H9 (cell line): Measurements from ENCODE around the gene CAPN12. TPM values are rescaled to one million over a fixed set of nuclear protein-coding genes. Genes with fewer than 3 reads are reported as not detected.

ENCODE experiments used
- DNase-seq: peaks from one replicate; pipeline ENCODE4 v3.0.0-alpha.2; 2017
- H2AFZ ChIP-seq: one replicate; pipeline ENCODE4 v1.6.1; 2013; ENCODE audit warnings: mild to moderate bottlenecking, low read length, control low read depth, moderate library complexity
- H2AK5ac ChIP-seq: 2 replicates; pipeline ENCODE4 v1.6.1; 2013; ENCODE audit warnings: low read length, control low read depth, mixed read lengths; ENCODE audit not compliant: insufficient read length
- H2BK120ac ChIP-seq: one replicate; pipeline ENCODE4 v1.6.1; 2013; ENCODE audit warnings: low read depth, mild to moderate bottlenecking, low read length, control low read depth, inconsistent platforms; ENCODE audit not compliant: poor library complexity, severe bottlenecking
- H2BK12ac ChIP-seq: 2 replicates; pipeline ENCODE4 v1.6.1; 2013; ENCODE audit warnings: low read length, control low read depth, mixed read lengths, low read depth; ENCODE audit not compliant: insufficient read length
- H2BK15ac ChIP-seq: 2 replicates; pipeline ENCODE4 v1.6.1; 2013; ENCODE audit warnings: low read depth, low read length, control low read depth
- H2BK20ac ChIP-seq: one replicate; pipeline ENCODE4 v1.6.1; 2013; ENCODE audit warnings: low read depth, mild to moderate bottlenecking, low read length, control low read depth, inconsistent platforms; ENCODE audit not compliant: poor library complexity, severe bottlenecking
- H2BK5ac ChIP-seq: 2 replicates; pipeline ENCODE4 v1.6.1; 2013; ENCODE audit warnings: low read length, control low read depth, mixed read lengths; ENCODE audit not compliant: insufficient read length
- H3K14ac ChIP-seq: 2 replicates; pipeline ENCODE4 v1.6.1; 2013; ENCODE audit warnings: low read length, control low read depth; ENCODE audit not compliant: insufficient read depth
- H3K18ac ChIP-seq: 2 replicates; pipeline ENCODE4 v1.6.1; 2013; ENCODE audit warnings: low read depth, mild to moderate bottlenecking, mixed read lengths, low read length, control low read depth; ENCODE audit not compliant: insufficient read length
- H3K23ac ChIP-seq: 2 replicates; pipeline ENCODE4 v1.6.1; 2013; ENCODE audit warnings: low read length, control low read depth, mixed read lengths, low read depth; ENCODE audit not compliant: insufficient read length
- H3K23me2 ChIP-seq: 2 replicates; pipeline ENCODE4 v1.6.1; 2013; ENCODE audit warnings: low read depth, mild to moderate bottlenecking, mixed read lengths, low read length, control low read depth; ENCODE audit not compliant: insufficient read length, poor library complexity, severe bottlenecking
- H3K27ac ChIP-seq: 2 replicates; pipeline ENCODE4 v1.5.1; 2013; ENCODE audit warnings: low read length, control low read depth, mixed read lengths, low read depth; ENCODE audit not compliant: insufficient read length
- H3K27me3 ChIP-seq: 2 replicates; pipeline ENCODE4 v1.6.1; 2013; ENCODE audit warnings: low read length, control low read depth, inconsistent platforms; ENCODE audit not compliant: insufficient read depth
- H3K4ac ChIP-seq: 2 replicates; pipeline ENCODE4 v1.6.1; 2013; ENCODE audit warnings: low read depth, mild to moderate bottlenecking, control low read depth, inconsistent platforms, low read length, moderate library complexity
- H3K4me1 ChIP-seq: 2 replicates; pipeline ENCODE4 v1.6.1; 2013; ENCODE audit warnings: low read length, control low read depth, inconsistent platforms; ENCODE audit not compliant: insufficient read depth
- H3K4me2 ChIP-seq: 2 replicates; pipeline ENCODE4 v1.6.1; 2013; ENCODE audit warnings: low read length, control low read depth, mixed read lengths; ENCODE audit not compliant: insufficient read length, insufficient read depth
- H3K56ac ChIP-seq: 2 replicates; pipeline ENCODE4 v1.6.1; 2013; ENCODE audit warnings: low read depth, mild to moderate bottlenecking, mixed read lengths, low read length, control low read depth; ENCODE audit not compliant: insufficient read length
- H3K79me1 ChIP-seq: 2 replicates; pipeline ENCODE4 v1.6.1; 2013; ENCODE audit warnings: low read depth, mild to moderate bottlenecking, moderate library complexity, low read length, control low read depth, inconsistent platforms; ENCODE audit not compliant: insufficient read depth, poor library complexity, severe bottlenecking
- H3K79me2 ChIP-seq: 2 replicates; pipeline ENCODE4 v1.6.1; 2013; ENCODE audit warnings: low read length, control low read depth, inconsistent platforms; ENCODE audit not compliant: insufficient read depth
- H3K9ac ChIP-seq: 2 replicates; pipeline ENCODE4 v1.6.1; 2013; ENCODE audit warnings: low read length, control low read depth, mixed read lengths; ENCODE audit not compliant: insufficient read length; ENCODE audit errors: extremely low read depth
- H3K9me3 ChIP-seq: one replicate; pipeline ENCODE4 v1.6.1; 2013; ENCODE audit warnings: low read depth, low read length, inconsistent platforms; ENCODE audit not compliant: control insufficient read depth
- H3T11ph ChIP-seq: one replicate; pipeline ENCODE4 v1.6.1; 2013; ENCODE audit warnings: mild to moderate bottlenecking, low read length, control low read depth, inconsistent platforms
- H4K20me1 ChIP-seq: one replicate; pipeline ENCODE4 v1.6.1; 2013; ENCODE audit not compliant: control insufficient read depth, insufficient read length, insufficient read depth
- H4K5ac ChIP-seq: 2 replicates; pipeline ENCODE4 v1.6.1; 2013; ENCODE audit warnings: low read depth, mild to moderate bottlenecking, mixed read lengths, low read length, control low read depth; ENCODE audit not compliant: insufficient read length
- H4K8ac ChIP-seq: replicated peaks from 2 replicates; pipeline ENCODE4 v1.6.1; 2013; ENCODE audit warnings: low read length, control low read depth, mixed read lengths, low read depth; ENCODE audit not compliant: insufficient read length
- H4K91ac ChIP-seq: 2 replicates; pipeline ENCODE4 v1.6.1; 2013; ENCODE audit warnings: low read depth, mild to moderate bottlenecking, moderate library complexity, mixed read lengths, low read length, control low read depth; ENCODE audit not compliant: insufficient read length
- H3K27ac Mint-ChIP-seq, 3 experiments: 2 replicates in 2 of 3; 3 replicates in 1 of 3; pipeline ENCODE4 v1.8.0; 2020 to 2021; ENCODE audit warnings: mixed read lengths in 3 of 3, mild to moderate bottlenecking in 1 of 3, moderate library complexity in 1 of 3
- H3K27me3 Mint-ChIP-seq: 2 replicates; pipeline ENCODE4 v1.8.0; 2021; ENCODE audit warnings: low read depth, mild to moderate bottlenecking, moderate library complexity, mixed read lengths
- H3K36me3 Mint-ChIP-seq, 3 experiments: 2 replicates in 2 of 3; 3 replicates in 1 of 3; pipeline ENCODE4 v1.8.0; 2020 to 2021; ENCODE audit warnings: low read depth in 3 of 3, mixed read lengths in 3 of 3; ENCODE audit not compliant: insufficient read depth in 1 of 3
- H3K4me1 Mint-ChIP-seq, 2 experiments: 2 replicates each; pipeline ENCODE4 v1.8.0; 2020; ENCODE audit warnings: mixed read lengths in 2 of 2
- H3K4me3 Mint-ChIP-seq, 2 experiments: 2 replicates in 1 of 2; 3 replicates in 1 of 2; pipeline ENCODE4 v1.8.0; 2020 to 2021; ENCODE audit warnings: mild to moderate bottlenecking in 2 of 2, mixed read lengths in 2 of 2, moderate library complexity in 1 of 2
- H3K9me3 Mint-ChIP-seq, 2 experiments: 2 replicates in 1 of 2; 3 replicates in 1 of 2; pipeline ENCODE4 v1.8.0; 2020; ENCODE audit warnings: mild to moderate bottlenecking in 2 of 2, mixed read lengths in 2 of 2, moderate library complexity in 1 of 2
- CTCF ChIP-seq: fragments of 200-600 bp; sonication (generic); conservative IDR thresholded peaks from 3 replicates; pipeline ENCODE4 v1.8.0; 2021; ENCODE audit warnings: antibody characterized with exemption, mild to moderate bottlenecking
- WGBS: extraction: QIAGEN DNeasy Blood & Tissue Kit; methylation state at CpG from one replicate; pipeline ENCODE4 v1.1.7; 2013; ENCODE audit warnings: missing lambda C conversion rate, low lambda C conversion rate, mixed read lengths; ENCODE audit not compliant: insufficient read length; ENCODE audit errors: extremely low coverage; 5-methylcytosine and 5-hydroxymethylcytosine counted together
- total RNA-seq: library from RNA; stranded (reverse); gene quantifications from 2 replicates; pipeline ENCODE4 v1.2.1, GENCODE V29; 2021

Gene CAPN12
- total RNA-seq, 1 experiment from 2014 or later = 10.5 TPM

GRCh38 chr19:38690146-38690545 is 54.1 kb downstream of the CAPN12 start:
- H3K79me2 ChIP-seq = peaks cover 21% of the 10 kb centered on the region; the same call in 1 of the 2 replicates
- H3K27me3 ChIP-seq = no peaks in the 10 kb centered on the region
- peaks cover 22% of the 10 kb centered on the region; the same call in 1 of the 2 replicates for H3K4me1 ChIP-seq
- H4K91ac ChIP-seq = no peak overlapping the region
- peaks cover 3% of the 10 kb centered on the region for H3K79me1 ChIP-seq
- H3K23me2 ChIP-seq = no peaks in the 10 kb centered on the region
- H2BK20ac ChIP-seq = no peak overlapping the region
- H4K5ac ChIP-seq = no peak overlapping the region
- H3K56ac ChIP-seq = no peak overlapping the region
- no peak overlapping the region for H4K8ac ChIP-seq
- H3T11ph ChIP-seq = no peak overlapping the region
- H4K20me1 ChIP-seq = no peaks in the 10 kb centered on the region
- no peak overlapping the region for H3K4me2 ChIP-seq
- WGBS = no CpG with 5 or more reads among the region's 14 CpGs
- H3K27me3 Mint-ChIP-seq = no peaks in the 10 kb centered on the region; the same call in 1 of the 2 replicates
- DNase-seq = no peak
- no peak overlapping the region for H2AK5ac ChIP-seq
- no peaks in the 10 kb centered on the region; a peak in 1 of 5 replicates for H3K9me3 Mint-ChIP-seq
- H2BK12ac ChIP-seq = no peak overlapping the region
- no peak overlapping the region for H3K4ac ChIP-seq
- no peak overlapping the region for H3K18ac ChIP-seq
- peak overlapping the region in 2 of 3 experiments; percentile 79 to 89; a peak in 3 of 7 replicates for H3K27ac Mint-ChIP-seq
- no peak overlapping the region for H2BK120ac ChIP-seq
- no peak overlapping the region for H2AFZ ChIP-seq
- no peak for TF ChIP-seq CTCF
- H2BK5ac ChIP-seq = no peak overlapping the region
- H2BK15ac ChIP-seq = no peak overlapping the region
- no peak overlapping the region for H3K23ac ChIP-seq
- peaks cover 49 to 66% of the 10 kb centered on the region in 2 experiments for H3K4me1 Mint-ChIP-seq
- H3K9me3 ChIP-seq = no peaks in the 10 kb centered on the region
- H3K27ac ChIP-seq = no peak overlapping the region
- no peak overlapping the region for H3K9ac ChIP-seq
- no peak overlapping the region for H3K4me3 Mint-ChIP-seq
- no peak overlapping the region for H3K14ac ChIP-seq
- H3K36me3 Mint-ChIP-seq = peaks cover 8 to 27% (median 26%) of the 10 kb centered on the region in 3 experiments; a peak in 6 of 7 replicates
